ENCODE measurements around the gene SCD5. TPM values are rescaled to one million over a fixed set of nuclear protein-coding genes. Genes with fewer than 3 reads are reported as not detected.

Gene SCD5
- total RNA-seq, 6 experiments from 2014 or later = 0.62 to 1.4 (median 0.96) TPM

DNA sequence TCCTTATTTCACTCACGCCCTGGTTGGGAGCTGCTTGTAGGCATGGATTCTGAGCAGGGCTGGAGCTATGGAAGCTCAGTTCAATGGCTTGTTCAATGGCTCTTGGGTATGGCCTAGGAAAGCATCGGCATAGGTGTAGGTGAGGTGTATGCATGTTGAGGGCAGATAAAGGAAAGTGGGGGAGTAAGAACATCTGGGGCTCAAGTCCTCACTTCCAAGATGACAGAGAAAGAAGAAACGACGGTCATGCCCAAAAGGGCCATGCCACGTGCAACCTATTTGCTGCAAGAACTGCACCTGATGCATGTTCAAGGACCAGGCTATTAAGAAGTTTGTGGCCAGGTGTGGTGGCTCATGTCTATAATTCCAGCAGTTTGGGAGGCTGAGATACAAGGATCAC, 23.4 kb downstream of the SCD5 start:
- ATAC-seq (no peak), DNase-seq (no peak)
- no peak for TF ChIP-seq POLR2A (IDR thresholded peaks at IDR 0.05)
- TF ChIP-seq, protein P1, sequence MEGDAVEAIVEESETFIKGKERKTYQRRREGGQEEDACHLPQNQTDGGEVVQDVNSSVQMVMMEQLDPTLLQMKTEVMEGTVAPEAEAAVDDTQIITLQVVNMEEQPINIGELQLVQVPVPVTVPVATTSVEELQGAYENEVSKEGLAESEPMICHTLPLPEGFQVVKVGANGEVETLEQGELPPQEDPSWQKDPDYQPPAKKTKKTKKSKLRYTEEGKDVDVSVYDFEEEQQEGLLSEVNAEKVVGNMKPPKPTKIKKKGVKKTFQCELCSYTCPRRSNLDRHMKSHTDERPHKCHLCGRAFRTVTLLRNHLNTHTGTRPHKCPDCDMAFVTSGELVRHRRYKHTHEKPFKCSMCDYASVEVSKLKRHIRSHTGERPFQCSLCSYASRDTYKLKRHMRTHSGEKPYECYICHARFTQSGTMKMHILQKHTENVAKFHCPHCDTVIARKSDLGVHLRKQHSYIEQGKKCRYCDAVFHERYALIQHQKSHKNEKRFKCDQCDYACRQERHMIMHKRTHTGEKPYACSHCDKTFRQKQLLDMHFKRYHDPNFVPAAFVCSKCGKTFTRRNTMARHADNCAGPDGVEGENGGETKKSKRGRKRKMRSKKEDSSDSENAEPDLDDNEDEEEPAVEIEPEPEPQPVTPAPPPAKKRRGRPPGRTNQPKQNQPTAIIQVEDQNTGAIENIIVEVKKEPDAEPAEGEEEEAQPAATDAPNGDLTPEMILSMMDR (IDR thresholded peaks at IDR 0.05) = no peak
- Histone ChIP-seq H3K4me1 (no peaks in the 10 kb centered on the region), H3K27me3 (no peaks in the 10 kb centered on the region), H3K4me3 (no peak overlapping the region), H3K36me3 (no peaks in the 10 kb centered on the region), H3K9me3 (no peaks in the 10 kb centered on the region), H3K27ac (no peak overlapping the region)
- intact Hi-C loops (cut with DNase I) = no loop called here
- 76% methylated on average over 5 of the region's 5 CpGs for WGBS (ENCODE audit: insufficient coverage, low coverage, low lambda C conversion rate, missing lambda C conversion rate)

- WGBS (ENCODE audit: insufficient coverage, low coverage, low lambda C conversion rate, missing lambda C conversion rate) = 82% methylated on average over 1 of the region's 3 CpGs
- intact Hi-C loops (cut with DNase I) = no loop called here
- Histone ChIP-seq H3K9me3 (no peaks in the 10 kb centered on the region), H3K27me3 (no peaks in the 10 kb centered on the region), H3K4me1 (no peaks in the 10 kb centered on the region), H3K4me3 (no peak overlapping the region), H3K36me3 (no peaks in the 10 kb centered on the region), H3K27ac (no peak overlapping the region)
- TF ChIP-seq POLR2A (IDR thresholded peaks at IDR 0.05) = no peak
- TF ChIP-seq, protein P1 (IDR thresholded peaks at IDR 0.05) = no peak
- no peak for DNase-seq
- ATAC-seq = no peak
Measured at GRCh38 chr4:82774711-82775171, 23.9 kb downstream of the SCD5 start.

GRCh38 chr4:82773057-82773456, 25.5 kb downstream of the SCD5 start:
- Histone ChIP-seq H3K27me3 (no peaks in the 10 kb centered on the region), H3K36me3 (no peaks in the 10 kb centered on the region), H3K27ac (no peak overlapping the region), H3K4me3 (no peak overlapping the region), H3K4me1 (no peaks in the 10 kb centered on the region), H3K9me3 (no peaks in the 10 kb centered on the region)
- WGBS (ENCODE audit: insufficient coverage, low coverage, low lambda C conversion rate, missing lambda C conversion rate) = 38% methylated on average over 2 of the region's 4 CpGs
- DNase-seq (no peak), ATAC-seq (no peak)
- no peak for TF ChIP-seq POLR2A (IDR thresholded peaks at IDR 0.05)
- TF ChIP-seq, protein P1 (IDR thresholded peaks at IDR 0.05) = no peak
- intact Hi-C loops (cut with DNase I) = no loop called here

DNA sequence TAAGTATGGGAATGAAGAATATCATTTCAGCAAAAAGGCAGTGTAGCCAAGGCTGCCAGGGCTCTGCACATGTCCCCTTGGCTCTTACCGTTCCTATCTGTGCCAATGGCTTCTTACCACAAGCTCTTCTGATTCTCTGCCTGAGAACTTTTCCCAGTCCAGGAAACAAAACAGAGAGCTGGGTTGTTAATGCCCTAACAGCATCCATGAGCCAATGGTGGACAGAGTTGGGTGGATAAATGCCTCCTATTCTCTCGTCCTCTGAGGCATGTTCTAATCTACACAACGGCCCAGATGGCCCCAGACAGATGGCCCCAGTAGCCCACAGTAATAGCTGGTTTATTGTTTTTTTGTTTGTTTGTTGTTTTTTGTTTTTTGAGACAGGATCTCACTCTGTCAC, 28.0 kb downstream of the SCD5 start:
- no peak overlapping the region for H3K4me3 ChIP-seq
- H3K36me3 ChIP-seq = no peaks in the 10 kb centered on the region
- TF ChIP-seq, protein P1 (IDR thresholded peaks at IDR 0.05) = no peak
- no peak for TF ChIP-seq POLR2A (IDR thresholded peaks at IDR 0.05)
- intact Hi-C loops (cut with DNase I) = no loop called here
- H3K27me3 ChIP-seq = no peaks in the 10 kb centered on the region
- 36% methylated on average over 3 of the region's 3 CpGs for WGBS (ENCODE audit: insufficient coverage, low coverage, low lambda C conversion rate, missing lambda C conversion rate)
- ATAC-seq = no peak
- H3K4me1 ChIP-seq = no peaks in the 10 kb centered on the region
- DNase-seq = no peak
- H3K9me3 ChIP-seq = peaks cover 0 to under 1% (median 0%) of the 10 kb centered on the region in 4 donors
- H3K27ac ChIP-seq = no peak overlapping the region

DNA sequence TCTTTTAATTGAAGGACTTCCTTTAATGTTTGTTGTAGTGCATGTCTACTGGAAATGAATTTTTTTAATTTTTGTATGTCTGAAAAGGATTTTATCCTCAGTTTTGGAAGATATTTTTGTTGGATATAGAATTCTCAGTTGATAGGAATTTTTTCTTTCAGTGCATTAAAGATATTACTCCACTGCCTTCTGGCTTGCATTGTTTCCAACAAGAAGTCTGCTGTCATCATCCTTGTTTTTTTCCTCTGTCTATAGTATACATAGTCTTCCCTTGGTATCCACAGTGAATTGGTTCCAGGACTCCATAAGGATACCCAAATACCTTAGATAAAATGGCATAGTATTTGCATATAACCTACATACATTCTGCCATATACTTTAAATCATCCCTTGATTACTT, 33.5 kb downstream of the SCD5 start:
- DNase-seq (no peak), ATAC-seq (no peak)
- Histone ChIP-seq H3K27me3 (no peaks in the 10 kb centered on the region), H3K27ac (no peak overlapping the region), H3K9me3 (peaks cover 0 to 6% (median 2%) of the 10 kb centered on the region in 4 donors), H3K4me3 (no peak overlapping the region), H3K36me3 (no peaks in the 10 kb centered on the region), H3K4me1 (no peaks in the 10 kb centered on the region)
- TF ChIP-seq, protein P1 (IDR thresholded peaks at IDR 0.05) = no peak
- TF ChIP-seq POLR2A (IDR thresholded peaks at IDR 0.05) = no peak
- intact Hi-C loops (cut with DNase I) = no loop called here

All from right lobe of liver (tissue), 6 donors.